ENCODE results near the gene SFXN1. TPM values are rescaled to one million over a fixed set of nuclear protein-coding genes. Genes with fewer than 3 reads are reported as not detected.

The SFXN1 gene
- polyA plus RNA-seq, 3 donors, result 5.8 to 10.3 (median 8.3) TPM

- Mint-ChIP-seq H3K27ac (no peak overlapping the region), H3K27me3 (ENCODE audit: low read depth in 3 of 3) (peaks cover 20 to 32% (median 26%) of the 10 kb centered on the region in 3 donors), H3K4me3 (peak overlapping the region in 1 of 2 donors; percentile 50), H3K9me3 (peaks cover 0 to 3% (median 0%) of the 10 kb centered on the region in 7 donors), H3K4me1 (peaks cover 2% of the 10 kb centered on the region), H3K36me3 (no peaks in the 10 kb centered on the region)
- no peak for DNase-seq
- Histone ChIP-seq H4K20me1 (ENCODE audit: insufficient read depth, low read length) (no peaks in the 10 kb centered on the region), H3K4me2 (replicated peaks; ENCODE audit: extremely low read depth, low read length, poor library complexity, severe bottlenecking) (no peak overlapping the region), H2AFZ (ENCODE audit: insufficient read depth, low read depth, low read length, poor library complexity, severe bottlenecking) (no peak overlapping the region), H3K27ac (ENCODE audit: low read depth in 1 of 2, low read length in 2 of 2) (no peak overlapping the region), H3K36me3 (replicated peaks in 1 of 2; ENCODE audit: control insufficient read depth in 1 of 2, insufficient read depth in 2 of 2, low read length in 2 of 2) (no peaks in the 10 kb centered on the region), H3K9ac (ENCODE audit: insufficient read depth, low read length, poor library complexity, severe bottlenecking) (no peak overlapping the region), H3K79me2 (ENCODE audit: insufficient read depth, low read length) (no peaks in the 10 kb centered on the region), H3K27me3 (ENCODE audit: control insufficient read depth in 2 of 2, insufficient read depth in 2 of 2, low read length in 2 of 2) (peaks cover 8% of the 10 kb centered on the region in 2 donors), H3K4me3 (replicated peaks in 1 of 3; ENCODE audit: low read depth in 2 of 3, low read length in 3 of 3) (no peak overlapping the region), H3K4me1 (ENCODE audit: control insufficient read depth in 1 of 2, insufficient read depth in 2 of 2, low read length in 2 of 2) (no peaks in the 10 kb centered on the region), H3K9me3 (replicated peaks in 1 of 2; ENCODE audit: control insufficient read depth in 1 of 2, insufficient read depth in 1 of 2, low read length in 2 of 2) (no peaks in the 10 kb centered on the region)
- 61% methylated on average over 3 of the region's 3 CpGs for WGBS (ENCODE audit: insufficient coverage)
- intact Hi-C loops (cut with micrococcal nuclease), result no loop called here
- no peak for TF ChIP-seq CTCF (IDR thresholded peaks at IDR 0.05)
These were observed 8.4 kb upstream of the SFXN1 start for GRCh38 chr5:175469916-175470315.

GRCh38 chr5:175470781-175471180 is 7.6 kb upstream of the SFXN1 start:
- Mint-ChIP-seq H3K9me3 (peaks cover 0 to 3% (median 0%) of the 10 kb centered on the region in 7 donors), H3K4me3 (no peak overlapping the region), H3K4me1 (peaks cover 2% of the 10 kb centered on the region), H3K27me3 (ENCODE audit: low read depth in 3 of 3) (peaks cover 21 to 34% (median 30%) of the 10 kb centered on the region in 3 donors), H3K36me3 (no peaks in the 10 kb centered on the region), H3K27ac (no peak overlapping the region)
- TF ChIP-seq CTCF (IDR thresholded peaks at IDR 0.05), result no peak
- H3K9ac ChIP-seq (ENCODE audit: insufficient read depth, low read length, poor library complexity, severe bottlenecking), result no peak overlapping the region
- peaks cover 8% of the 10 kb centered on the region in 2 donors for H3K27me3 ChIP-seq (ENCODE audit: control insufficient read depth in 2 of 2, insufficient read depth in 2 of 2, low read length in 2 of 2)
- no peak overlapping the region for H3K4me2 ChIP-seq (replicated peaks; ENCODE audit: extremely low read depth, low read length, poor library complexity, severe bottlenecking)
- no peak overlapping the region for H3K4me3 ChIP-seq (replicated peaks in 1 of 3; ENCODE audit: low read depth in 2 of 3, low read length in 3 of 3)
- intact Hi-C loops (cut with micrococcal nuclease), result no loop called here
- 100% methylated on average over 1 of the region's 5 CpGs for WGBS (ENCODE audit: insufficient coverage)
- no peaks in the 10 kb centered on the region for H3K9me3 ChIP-seq (replicated peaks in 1 of 2; ENCODE audit: control insufficient read depth in 1 of 2, insufficient read depth in 1 of 2, low read length in 2 of 2)
- H4K20me1 ChIP-seq (ENCODE audit: insufficient read depth, low read length), result no peaks in the 10 kb centered on the region
- no peak for DNase-seq
- no peak overlapping the region for H3K27ac ChIP-seq (ENCODE audit: low read depth in 1 of 2, low read length in 2 of 2)
- no peaks in the 10 kb centered on the region for H3K36me3 ChIP-seq (replicated peaks in 1 of 2; ENCODE audit: control insufficient read depth in 1 of 2, insufficient read depth in 2 of 2, low read length in 2 of 2)
- H3K4me1 ChIP-seq (ENCODE audit: control insufficient read depth in 1 of 2, insufficient read depth in 2 of 2, low read length in 2 of 2), result no peaks in the 10 kb centered on the region
- H2AFZ ChIP-seq (ENCODE audit: insufficient read depth, low read depth, low read length, poor library complexity, severe bottlenecking), result no peak overlapping the region
- no peaks in the 10 kb centered on the region for H3K79me2 ChIP-seq (ENCODE audit: insufficient read depth, low read length)

Data from CD14-positive monocyte (primary cell).